Transverse colon (tissue), 4 donors: ENCODE results near the gene KCNN1. TPM values are rescaled to one million over a fixed set of nuclear protein-coding genes. Genes with fewer than 3 reads are reported as not detected.

Experiments used
- DNase-seq: peaks from one replicate; pipeline ENCODE4 v3.0.0-alpha.2; 2019
- H3K27ac ChIP-seq, 4 donors: fragments of 200-600 bp; sonication (generic); 2 replicates each; pipeline ENCODE4 v1.5.1; 2016 to 2018; ENCODE audit warnings: inconsistent platforms in 4 of 4
- H3K27me3 ChIP-seq: fragments of 200-600 bp; sonication (generic); 2 replicates; pipeline ENCODE4 v1.5.1; 2017; ENCODE audit warnings: inconsistent platforms
- H3K36me3 ChIP-seq, 4 donors: fragments of 200-600 bp; sonication (generic); 2 replicates each; pipeline ENCODE4 v1.5.1; 2017 to 2019; ENCODE audit warnings: inconsistent platforms in 4 of 4
- H3K4me1 ChIP-seq, 4 donors: fragments of 200-600 bp; sonication (generic); 2 replicates each; pipeline ENCODE4 v1.5.1; 2017 to 2020; ENCODE audit warnings: inconsistent platforms in 4 of 4
- H3K4me3 ChIP-seq, 4 donors: fragments of 200-600 bp; sonication (generic); 1 replicate in 1 of 4; 2 replicates in 3 of 4; pipeline versions ENCODE4 v1.5.1 to v1.6.1; 2017 to 2019; ENCODE audit warnings: inconsistent platforms in 4 of 4
- H3K9me3 ChIP-seq, 2 donors: fragments of 200-600 bp; sonication (generic); 2 replicates each; pipeline ENCODE4 v1.5.1; 2017 to 2019; ENCODE audit warnings: inconsistent platforms in 2 of 2
- CTCF ChIP-seq, 5 experiments: fragments of 200-600 bp in 3 of 5; fragments of 450-650 bp in 2 of 5; sonication (generic) in 3 of 5; IDR thresholded peaks; 1 replicate in 2 of 5; 2 replicates in 3 of 5; pipeline ENCODE4 v1.5.1; 2016 to 2017; ENCODE audit warnings: antibody characterized with exemption in 5 of 5, inconsistent platforms in 3 of 5, mild to moderate bottlenecking in 2 of 5, moderate library complexity in 1 of 5
- EP300 ChIP-seq: sonication (generic); formaldehyde crosslinking; IDR thresholded peaks from one replicate; pipeline ENCODE4 v1.6.1; 2017; ENCODE audit warnings: antibody characterized with exemption, low read depth
- POLR2A ChIP-seq: fragments of 450-650 bp; IDR thresholded peaks from one replicate; pipeline ENCODE4 v1.6.1; 2016; ENCODE audit warnings: antibody characterized with exemption, mild to moderate bottlenecking, moderate library complexity
- POLR2AphosphoS5 ChIP-seq, 3 donors: sonication (generic); formaldehyde crosslinking; IDR thresholded peaks; one replicate each; pipeline ENCODE4 v1.6.1; 2016; ENCODE audit warnings: antibody characterized with exemption in 3 of 3
- WGBS, 2 donors: methylation state at CpG; one replicate each; pipeline ENCODE4 v1.1.5; 2018; ENCODE audit warnings: low coverage in 1 of 2; 5-methylcytosine and 5-hydroxymethylcytosine counted together
- in situ Hi-C, 4 donors: fragments of 200-750 bp; cut with MboI; loops; one replicate each; pipeline versions ENCODE4 v1.15.0 to v1.15.1; 2017; ENCODE audit warnings: low sequenced_read_pairs in 3 of 4, low pct_ligation_motif_present in 1 of 4, low pct_unique_long_range_greater_than_20kb in 1 of 4
- intact Hi-C: fragments of 100-400 bp; cut with DNase I; formaldehyde crosslinking; loops from one replicate; pipeline ENCODE4 v1.15.1; 2023; ENCODE audit warnings: low total_unique reads
- total RNA-seq, 4 donors: library from RNA; depleted of rRNA; stranded (reverse); fragments of >200 nt; gene quantifications; one replicate each; pipeline ENCODE4 v1.1.0, GENCODE V29; 2016

Gene KCNN1
- total RNA-seq, 4 donors from 2014 or later, result 1.6 TPM; not detected in 3

- in situ Hi-C loops, result loop anchor here in 3 of 4 donors (10.0 to 25.0 kb wide), 3 partner anchors 54 to 136 kb away; partner anchors contain the start of genes RPL18A (in 1 of the 3) and SLC5A5 (in 1 of the 3)
- H3K4me3 ChIP-seq, result no peak overlapping the region
- H3K27me3 ChIP-seq, result peaks cover 13% of the 10 kb centered on the region
- no peaks in the 10 kb centered on the region for H3K9me3 ChIP-seq
- WGBS, 2 donors, result 78% methylated on average over 5 of the region's 5 CpGs; no CpG with 5 or more reads in 1 of the 2 donors
- TF ChIP-seq CTCF (IDR thresholded peaks at IDR 0.05) (no peak), POLR2A (no peak), EP300 (no peak), POLR2AphosphoS5 (IDR thresholded peaks at IDR 0.05) (no peak)
- H3K27ac ChIP-seq, result no peak overlapping the region
- peaks cover 4 to 28% (median 19%) of the 10 kb centered on the region in 4 donors for H3K4me1 ChIP-seq
- no peaks in the 10 kb centered on the region for H3K36me3 ChIP-seq
- intact Hi-C loops, result loop anchor here (10.0 kb wide), 1 partner anchor 144 kb away; the partner anchor contains the start of gene RPL18A
- DNase-seq, result no peak
These were observed 31.9 kb downstream of the KCNN1 start for GRCh38 chr19:17998827-17999150.

DNA sequence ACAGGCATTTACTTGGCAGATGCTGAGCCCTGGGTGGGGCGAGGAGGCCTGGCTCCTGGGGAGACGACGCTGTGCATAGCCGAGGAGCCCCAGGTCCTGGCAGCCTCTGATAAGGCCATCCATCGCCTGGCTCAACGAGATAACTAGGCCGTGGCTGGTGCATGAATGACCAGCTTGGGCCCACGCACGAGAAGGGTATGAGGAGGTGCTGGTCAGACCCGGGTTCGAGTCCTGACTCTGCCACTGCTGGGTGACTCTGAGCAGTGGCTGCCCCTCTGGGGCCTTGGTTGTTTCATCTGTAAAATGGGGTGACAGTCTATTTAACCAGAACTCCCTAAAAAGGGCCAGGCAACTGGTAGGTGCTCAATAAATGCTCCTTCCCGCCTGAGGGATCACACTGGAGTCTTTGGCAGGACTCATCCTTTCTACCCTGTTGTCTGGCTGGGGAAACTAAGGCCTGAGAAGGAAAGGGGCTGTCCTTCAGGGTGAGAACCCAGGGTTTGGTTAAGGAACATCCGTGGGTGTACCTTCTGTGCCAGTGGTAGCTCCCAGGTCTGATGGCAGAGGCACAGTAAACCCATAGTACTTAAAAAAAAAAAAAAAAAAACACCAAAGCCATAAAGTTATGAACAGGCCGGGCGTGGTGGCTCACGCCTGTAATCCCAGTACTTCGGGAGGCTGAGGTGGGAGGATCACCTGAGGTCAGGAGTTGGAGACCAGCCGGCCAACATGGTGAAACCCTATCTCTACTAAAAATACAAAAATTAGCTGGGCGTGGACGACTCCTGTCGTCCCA, 33.0 kb downstream of the KCNN1 start:
- DNase-seq, result peak; percentile 60
- in situ Hi-C loops (loop anchor here in 3 of 4 donors (5.0 to 25.0 kb wide), 5 partner anchors 55 to 138 kb away; partner anchors contain the start of genes RPL18A (in 1 of the 3) and SLC5A5 (in 1 of the 3)), intact Hi-C loops (loop anchor here (10.0 kb wide), 1 partner anchor 145 kb away; the partner anchor contains the start of gene RPL18A)
- no peaks in the 10 kb centered on the region for H3K36me3 ChIP-seq
- H3K4me3 ChIP-seq, result peak overlapping the region in 1 of 4 donors; percentile 86
- no peaks in the 10 kb centered on the region for H3K9me3 ChIP-seq
- peaks cover 6% of the 10 kb centered on the region for H3K27me3 ChIP-seq
- peak overlapping the region; percentile 89 to 92 (median 90) for H3K27ac ChIP-seq
- peaks cover 4 to 28% (median 19%) of the 10 kb centered on the region in 4 donors for H3K4me1 ChIP-seq
- no peak for TF ChIP-seq EP300
- TF ChIP-seq POLR2AphosphoS5 (IDR thresholded peaks at IDR 0.05), result no peak
- no peak for TF ChIP-seq CTCF (IDR thresholded peaks at IDR 0.05)
- no peak for TF ChIP-seq POLR2A
- WGBS, 2 donors, result 59 to 76% methylated on average over 7 to 20 of the region's 21 CpGs

DNA sequence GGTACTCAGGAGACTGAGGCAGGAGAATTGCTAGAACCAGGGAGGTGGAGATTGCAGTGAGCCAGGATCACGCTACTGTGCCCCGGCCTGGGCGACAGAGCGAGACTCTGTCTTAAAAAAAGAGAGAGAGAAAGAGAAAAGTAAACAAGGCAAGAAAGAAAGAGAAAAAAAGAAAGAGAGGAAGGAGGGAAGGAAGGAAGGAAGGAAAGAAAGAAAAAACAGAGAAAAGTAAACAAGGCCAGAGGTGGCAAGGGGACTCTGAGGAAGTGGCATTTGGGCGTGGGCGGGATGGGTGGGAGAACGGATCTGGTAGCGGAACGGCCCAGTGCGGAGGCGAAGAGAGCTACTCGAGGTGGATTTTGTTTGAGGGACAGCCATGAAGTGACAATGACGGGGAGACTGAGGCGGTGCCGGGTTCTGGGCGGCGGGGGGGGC, 33.6 kb downstream of the KCNN1 start:
- peaks cover 4 to 28% (median 19%) of the 10 kb centered on the region in 4 donors for H3K4me1 ChIP-seq
- peaks cover 3% of the 10 kb centered on the region for H3K27me3 ChIP-seq
- in situ Hi-C loops, result loop anchor here in 2 of 4 donors (5.0 to 10.0 kb wide), 2 partner anchors 54 to 57 kb away; no protein-coding TSS in a partner anchor
- H3K36me3 ChIP-seq, result no peaks in the 10 kb centered on the region
- TF ChIP-seq EP300, result no peak
- no peak for TF ChIP-seq POLR2AphosphoS5 (IDR thresholded peaks at IDR 0.05)
- no peak for TF ChIP-seq CTCF (IDR thresholded peaks at IDR 0.05)
- TF ChIP-seq POLR2A, result no peak
- peak overlapping the region in 3 of 4 donors; percentile 69 to 86 (median 72) for H3K4me3 ChIP-seq
- peak overlapping the region; percentile 89 to 92 (median 90) for H3K27ac ChIP-seq
- intact Hi-C loops, result no loop called here
- DNase-seq, result no peak
- no peaks in the 10 kb centered on the region for H3K9me3 ChIP-seq
- 0 to 13% methylated on average over 1 to 17 of the region's 17 CpGs for WGBS, 2 donors
